AG10803 (cell line): ENCODE data around the gene SYT6.

Experiments
- DNase-seq: peaks from one replicate; pipeline ENCODE4 v3.0.0; 2010; ENCODE audit warnings: low read depth
- H3K4me3 ChIP-seq: 2 replicates; pipeline ENCODE4 v1.5.1; 2011; ENCODE audit warnings: mild to moderate bottlenecking, low read length, control low read depth
- TF ChIP-seq, protein P1 (sequence below): conservative IDR thresholded peaks from 2 replicates; pipeline ENCODE4 v1.5.1; 2011; ENCODE audit warnings: mild to moderate bottlenecking, low read length, control low read depth, inconsistent platforms

Gene SYT6

DNA sequence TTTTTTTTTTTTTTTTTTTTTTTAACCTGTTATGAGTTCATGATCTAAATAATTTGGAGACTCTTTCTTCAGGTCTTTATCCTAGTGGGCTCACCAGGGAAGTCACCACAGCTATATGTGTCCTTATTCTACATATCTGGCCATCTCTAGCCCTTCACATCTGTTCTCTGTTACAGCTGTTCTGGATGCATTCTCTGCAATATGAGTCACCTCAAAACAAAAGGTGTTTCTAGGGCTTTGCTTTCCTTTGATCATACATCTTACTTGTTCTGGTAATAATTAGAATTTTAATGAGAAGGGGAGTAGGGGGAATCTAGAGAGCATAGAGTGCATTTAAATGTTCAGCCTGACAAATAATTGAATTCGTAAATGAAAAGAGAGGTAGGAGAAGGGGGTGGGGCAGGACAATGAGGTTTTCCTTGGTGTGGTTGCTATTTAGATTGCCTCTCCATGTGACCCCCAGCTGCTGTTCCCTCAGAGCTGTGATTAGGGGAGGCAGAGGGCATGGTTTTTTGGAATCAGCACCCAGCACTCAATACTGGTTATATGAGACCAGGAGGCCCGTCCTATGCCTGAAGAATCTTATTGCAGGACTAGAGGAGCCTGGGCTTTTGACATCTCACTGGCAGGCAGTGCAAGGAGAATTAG lies 8.0 kb downstream of the SYT6 start:
- no peak for DNase-seq
- no peak overlapping the region for H3K4me3 ChIP-seq
- TF ChIP-seq, protein P1, sequence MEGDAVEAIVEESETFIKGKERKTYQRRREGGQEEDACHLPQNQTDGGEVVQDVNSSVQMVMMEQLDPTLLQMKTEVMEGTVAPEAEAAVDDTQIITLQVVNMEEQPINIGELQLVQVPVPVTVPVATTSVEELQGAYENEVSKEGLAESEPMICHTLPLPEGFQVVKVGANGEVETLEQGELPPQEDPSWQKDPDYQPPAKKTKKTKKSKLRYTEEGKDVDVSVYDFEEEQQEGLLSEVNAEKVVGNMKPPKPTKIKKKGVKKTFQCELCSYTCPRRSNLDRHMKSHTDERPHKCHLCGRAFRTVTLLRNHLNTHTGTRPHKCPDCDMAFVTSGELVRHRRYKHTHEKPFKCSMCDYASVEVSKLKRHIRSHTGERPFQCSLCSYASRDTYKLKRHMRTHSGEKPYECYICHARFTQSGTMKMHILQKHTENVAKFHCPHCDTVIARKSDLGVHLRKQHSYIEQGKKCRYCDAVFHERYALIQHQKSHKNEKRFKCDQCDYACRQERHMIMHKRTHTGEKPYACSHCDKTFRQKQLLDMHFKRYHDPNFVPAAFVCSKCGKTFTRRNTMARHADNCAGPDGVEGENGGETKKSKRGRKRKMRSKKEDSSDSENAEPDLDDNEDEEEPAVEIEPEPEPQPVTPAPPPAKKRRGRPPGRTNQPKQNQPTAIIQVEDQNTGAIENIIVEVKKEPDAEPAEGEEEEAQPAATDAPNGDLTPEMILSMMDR, result no peak

DNA sequence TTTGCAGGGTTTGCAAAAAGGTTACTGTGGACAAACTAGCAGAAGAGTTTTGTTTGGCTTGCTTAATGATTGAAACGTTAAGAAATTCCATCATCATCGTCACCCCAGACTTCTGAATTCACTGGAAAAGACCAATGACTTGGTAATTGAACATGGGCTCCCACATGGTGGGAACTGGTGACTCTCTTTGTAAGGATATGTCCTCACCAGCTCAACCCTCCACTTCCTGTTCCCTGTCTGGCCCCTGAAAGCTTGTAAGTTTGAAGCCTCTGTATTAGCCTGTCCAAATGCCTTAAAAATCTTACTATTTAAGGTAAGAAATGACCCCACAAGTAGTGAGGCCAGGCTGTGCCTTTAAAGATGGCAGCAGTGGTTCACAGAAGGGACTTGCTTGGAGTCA lies 9.7 kb downstream of the SYT6 start:
- no peak overlapping the region for H3K4me3 ChIP-seq
- TF ChIP-seq, protein P1, result no peak
- DNase-seq, result no peak

DNA sequence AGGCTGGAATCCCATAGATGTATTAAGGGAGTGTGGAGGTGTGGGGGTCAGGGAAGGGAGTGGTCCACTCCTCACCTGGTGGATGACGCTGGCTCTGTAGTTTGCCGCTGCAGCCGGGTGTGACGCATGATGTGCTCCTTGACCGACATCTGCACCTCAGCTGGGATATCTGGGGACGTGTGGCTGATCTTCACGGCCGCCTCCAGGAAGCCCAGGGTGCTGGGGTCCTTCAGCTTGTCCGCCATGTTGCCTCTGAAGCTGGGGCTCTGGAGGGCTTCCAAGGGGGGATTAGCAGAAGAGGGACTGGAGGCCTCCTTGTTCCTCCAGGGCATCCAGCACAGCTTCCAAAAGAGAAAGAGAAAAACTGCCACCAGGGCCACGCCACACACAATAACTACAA lies 14.1 kb downstream of the SYT6 start:
- no peak for DNase-seq
- H3K4me3 ChIP-seq, result no peak overlapping the region
- TF ChIP-seq, protein P1, result no peak

DNA sequence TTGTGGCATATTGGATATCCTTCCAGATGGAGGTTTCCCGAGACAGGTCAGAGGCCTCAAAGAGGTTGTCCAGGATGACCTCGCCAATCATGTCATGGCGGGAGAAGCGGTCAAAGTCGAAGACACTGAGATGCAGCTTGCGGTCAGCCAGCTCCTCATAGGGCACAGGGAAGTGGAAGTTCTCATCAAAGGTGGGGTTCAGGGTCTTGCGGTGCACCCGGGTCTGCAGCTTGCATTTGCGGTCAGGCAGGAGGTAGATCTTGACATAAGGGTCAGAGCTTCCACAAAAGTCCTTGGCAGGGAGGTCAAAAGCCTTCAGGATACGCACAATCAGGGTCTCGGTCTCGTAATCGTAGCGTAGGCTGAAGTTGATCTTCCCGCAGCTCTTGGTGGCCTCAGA lies 16.2 kb downstream of the SYT6 start:
- no peak for DNase-seq
- no peak overlapping the region for H3K4me3 ChIP-seq
- TF ChIP-seq, protein P1, result no peak

DNA sequence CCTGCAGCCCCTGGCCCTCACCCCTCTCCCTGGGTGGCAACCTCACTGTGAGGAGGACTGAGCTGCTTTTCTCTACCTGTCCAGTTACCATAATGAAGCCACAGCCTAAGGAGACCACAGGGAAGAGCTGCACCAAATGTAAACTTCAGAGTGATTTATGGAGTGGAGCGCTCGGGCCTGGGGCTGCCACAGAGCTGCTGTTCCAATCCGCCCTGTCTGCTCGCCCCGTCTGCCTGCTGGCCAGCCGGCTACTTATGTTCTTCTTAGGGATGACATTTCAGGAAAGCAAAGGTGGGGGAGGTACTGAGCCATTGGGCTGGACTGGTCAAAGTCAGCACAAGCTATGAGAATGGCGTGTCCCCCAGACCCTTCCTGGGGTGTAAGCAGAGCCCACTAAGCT lies 17.9 kb downstream of the SYT6 start:
- TF ChIP-seq, protein P1, result no peak
- no peak for DNase-seq
- H3K4me3 ChIP-seq, result no peak overlapping the region

DNA sequence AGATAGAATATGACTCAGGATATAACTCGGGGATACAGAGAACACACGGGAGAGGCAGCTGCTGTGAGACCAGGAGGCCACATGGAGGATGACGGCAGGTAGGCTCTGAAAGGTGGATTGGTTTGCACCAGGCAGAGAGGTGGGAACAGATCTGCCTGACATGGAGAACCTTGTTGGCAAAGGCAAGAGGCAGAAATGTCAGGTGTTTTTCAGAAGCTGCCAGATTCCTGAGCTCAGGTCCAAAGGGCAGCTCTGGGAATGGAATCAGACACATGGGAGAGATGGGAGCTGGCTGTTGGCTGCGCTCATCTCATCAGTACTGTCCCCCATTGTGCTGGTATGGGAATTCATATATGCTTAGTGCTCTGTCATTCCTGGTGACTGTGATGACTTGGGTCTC lies 19.2 kb downstream of the SYT6 start:
- H3K4me3 ChIP-seq, result no peak overlapping the region
- TF ChIP-seq, protein P1, result no peak
- no peak for DNase-seq

DNA sequence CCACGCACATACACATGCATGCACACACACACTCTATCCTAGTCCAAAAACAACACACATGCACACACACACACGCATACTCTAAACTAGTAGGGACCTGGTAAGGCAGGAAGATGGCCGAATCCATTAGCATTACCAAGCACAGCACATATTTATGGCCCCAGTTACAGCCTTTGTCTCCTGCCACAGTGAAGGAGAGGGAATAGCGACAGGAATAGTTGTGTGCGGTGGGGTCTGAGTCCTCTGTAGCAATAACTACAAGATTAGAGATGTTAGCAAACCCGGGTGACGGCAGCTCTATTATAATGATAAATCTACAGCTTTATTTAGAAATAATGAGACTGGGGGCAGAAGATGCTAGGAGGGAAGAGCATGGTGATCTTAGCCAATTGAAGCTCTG lies 20.5 kb downstream of the SYT6 start:
- TF ChIP-seq, protein P1, result no peak
- DNase-seq, result no peak
- H3K4me3 ChIP-seq, result no peak overlapping the region
